Thyroid gland (tissue), 4 donors: ENCODE data around the gene PLPP3. TPM values are rescaled to one million over a fixed set of nuclear protein-coding genes. Genes with fewer than 3 reads are reported as not detected.

Source experiments
- DNase-seq, 2 donors: peaks; one replicate each; pipeline ENCODE4 v3.0.0-alpha.2; 2019
- H3K27ac ChIP-seq, 3 donors: fragments of 200-600 bp; sonication (generic); 1 replicate in 2 of 3; 2 replicates in 1 of 3; pipeline ENCODE4 v1.5.1; 2016 to 2019; ENCODE audit warnings: mild to moderate bottlenecking in 1 of 3, moderate library complexity in 1 of 3
- H3K27me3 ChIP-seq: fragments of 200-600 bp; sonication (generic); one replicate; pipeline ENCODE4 v1.5.1; 2019
- H3K36me3 ChIP-seq, 2 donors: fragments of 200-600 bp; sonication (generic); one replicate each; pipeline ENCODE4 v1.5.1; 2016 to 2019
- H3K4me1 ChIP-seq, 2 donors: fragments of 200-600 bp; sonication (generic); one replicate each; pipeline ENCODE4 v1.5.1; 2017 to 2019
- H3K4me3 ChIP-seq, 3 donors: fragments of 200-600 bp; sonication (generic); replicated peaks in 1 of 3; 1 replicate in 2 of 3; 2 replicates in 1 of 3; pipeline ENCODE4 v1.5.1; 2016; ENCODE audit warnings: mild to moderate bottlenecking in 1 of 3
- H3K9me3 ChIP-seq: fragments of 200-600 bp; sonication (generic); one replicate; pipeline ENCODE4 v1.5.1; 2017
- CTCF ChIP-seq, 6 experiments: fragments of 200-600 bp in 3 of 6; fragments of 450-650 bp in 3 of 6; sonication (generic) in 3 of 6; IDR thresholded peaks; one replicate each; pipeline ENCODE4 v1.5.1; 2016 to 2019; ENCODE audit warnings: antibody characterized with exemption in 6 of 6, mild to moderate bottlenecking in 2 of 6, inconsistent platforms in 1 of 6, moderate library complexity in 1 of 6
- POLR2A ChIP-seq, 2 donors: fragments of 450-650 bp; IDR thresholded peaks; one replicate each; pipeline ENCODE4 v1.6.1; 2017; ENCODE audit warnings: antibody characterized with exemption in 2 of 2, mild to moderate bottlenecking in 2 of 2, moderate library complexity in 1 of 2
- WGBS, 2 donors: methylation state at CpG; one replicate each; pipeline ENCODE4 v1.1.5; 2017; 5-methylcytosine and 5-hydroxymethylcytosine counted together
- intact Hi-C: fragments of 100-400 bp; cut with DNase I; formaldehyde crosslinking; loops from one replicate; pipeline ENCODE4 v1.15.1; 2023
- total RNA-seq, 4 donors: library from RNA; depleted of rRNA; stranded (reverse); fragments of >200 nt; gene quantifications; one replicate each; pipeline ENCODE4 v1.2.3, GENCODE V29; 2016

Gene PLPP3
- total RNA-seq, 4 donors from 2014 or later = 257 to 764 (median 675) TPM

- Histone ChIP-seq H3K27me3 (no peaks in the 10 kb centered on the region), H3K4me3 (no peak overlapping the region), H3K9me3 (no peaks in the 10 kb centered on the region), H3K36me3 (no peaks in the 10 kb centered on the region), H3K4me1 (no peaks in the 10 kb centered on the region), H3K27ac (no peak overlapping the region)
- TF ChIP-seq CTCF (IDR thresholded peaks at IDR 0.05) (no peak), POLR2A (IDR thresholded peaks at IDR 0.05) (no peak)
- WGBS, 2 donors = 77 to 93% methylated on average over 3 of the region's 3 CpGs
- intact Hi-C loops = no loop called here
- peak in 1 of 2 donors; percentile 14 for DNase-seq
Measured at GRCh38 chr1:56590520-56591011, 11.2 kb upstream of the PLPP3 start.

GRCh38 chr1:56589369-56589768 lies 10.0 kb upstream of the PLPP3 start:
- H3K4me3 ChIP-seq = no peak overlapping the region
- H3K27me3 ChIP-seq = no peaks in the 10 kb centered on the region
- WGBS, 2 donors = 97 to 100% methylated on average over 2 of the region's 2 CpGs
- H3K4me1 ChIP-seq = peaks cover 4% of the 10 kb centered on the region in 2 donors
- H3K27ac ChIP-seq = no peak overlapping the region
- no peaks in the 10 kb centered on the region for H3K9me3 ChIP-seq
- TF ChIP-seq CTCF (IDR thresholded peaks at IDR 0.05) = no peak
- no peak for TF ChIP-seq POLR2A (IDR thresholded peaks at IDR 0.05)
- H3K36me3 ChIP-seq = no peaks in the 10 kb centered on the region
- no peak for DNase-seq
- intact Hi-C loops = loop anchor here (5.0 to 10.0 kb wide), 3 partner anchors 725 to 1307 kb away; no protein-coding TSS in a partner anchor

- H3K4me1 ChIP-seq = peaks cover 11 to 17% of the 10 kb centered on the region in 2 donors
- H3K9me3 ChIP-seq = no peaks in the 10 kb centered on the region
- no peak overlapping the region for H3K4me3 ChIP-seq
- intact Hi-C loops = loop anchor here (5.0 to 10.0 kb wide), 3 partner anchors 722 to 1304 kb away; no protein-coding TSS in a partner anchor
- WGBS, 2 donors = 93% methylated on average over 5 of the region's 5 CpGs
- no peak overlapping the region for H3K27ac ChIP-seq
- TF ChIP-seq CTCF (IDR thresholded peaks at IDR 0.05) (no peak), POLR2A (IDR thresholded peaks at IDR 0.05) (no peak)
- H3K36me3 ChIP-seq = no peaks in the 10 kb centered on the region
- no peak for DNase-seq
- no peaks in the 10 kb centered on the region for H3K27me3 ChIP-seq
Measured at GRCh38 chr1:56586502-56586901, 7.1 kb upstream of the PLPP3 start.

GRCh38 chr1:56585985-56586384 lies 6.6 kb upstream of the PLPP3 start:
- H3K27me3 ChIP-seq = no peaks in the 10 kb centered on the region
- DNase-seq = no peak
- H3K4me1 ChIP-seq = peaks cover 13 to 19% of the 10 kb centered on the region in 2 donors
- TF ChIP-seq POLR2A (IDR thresholded peaks at IDR 0.05) (no peak), CTCF (IDR thresholded peaks at IDR 0.05) (no peak)
- no peak overlapping the region for H3K4me3 ChIP-seq
- H3K9me3 ChIP-seq = no peaks in the 10 kb centered on the region
- no peak overlapping the region for H3K27ac ChIP-seq
- WGBS, 2 donors = 90 to 95% methylated on average over 5 of the region's 5 CpGs
- intact Hi-C loops = loop anchor here (5.0 to 10.0 kb wide), 3 partner anchors 721 to 1304 kb away; no protein-coding TSS in a partner anchor
- H3K36me3 ChIP-seq = no peaks in the 10 kb centered on the region

- intact Hi-C loops = loop anchor here (5.0 to 10.0 kb wide), 3 partner anchors 720 to 1303 kb away; no protein-coding TSS in a partner anchor
- Histone ChIP-seq H3K4me3 (no peak overlapping the region), H3K27me3 (no peaks in the 10 kb centered on the region), H3K4me1 (peaks cover 16 to 28% of the 10 kb centered on the region in 2 donors), H3K36me3 (no peaks in the 10 kb centered on the region), H3K9me3 (no peaks in the 10 kb centered on the region), H3K27ac (no peak overlapping the region)
- WGBS, 2 donors = 21 to 23% methylated on average over 5 of the region's 5 CpGs
- TF ChIP-seq CTCF (IDR thresholded peaks at IDR 0.05) (peak; percentile 51 to 98 (median 82)), POLR2A (IDR thresholded peaks at IDR 0.05) (no peak)
- DNase-seq = peak; percentile 21 to 32
Measured at GRCh38 chr1:56584910-56585528, 5.7 kb upstream of the PLPP3 start.
